ENCODE results near the gene MAP3K7.

MAP3K7 gene

GRCh38 chr6:90480666-90481065 is 106.2 kb downstream of the MAP3K7 start:
- no peak for DNase-seq

GRCh38 chr6:90479603-90479926 is 107.3 kb downstream of the MAP3K7 start:
- DNase-seq, result no peak

- DNase-seq, result peak; percentile 89
Observed at GRCh38 chr6:90478789-90479602, 107.9 kb downstream of the MAP3K7 start.

GRCh38 chr6:90478278-90478677 is 108.6 kb downstream of the MAP3K7 start:
- DNase-seq, result no peak

- no peak for DNase-seq
Observed at GRCh38 chr6:90477366-90477765, 109.5 kb downstream of the MAP3K7 start.

GRCh38 chr6:90472716-90473115 is 114.2 kb downstream of the MAP3K7 start:
- peak; percentile 46 for DNase-seq

- DNase-seq, result no peak
Observed at GRCh38 chr6:90471263-90471662, 115.6 kb downstream of the MAP3K7 start.

- no peak for DNase-seq
Observed at GRCh38 chr6:90469906-90470305, 117.0 kb downstream of the MAP3K7 start.

- no peak for DNase-seq
Observed at GRCh38 chr6:90468859-90469258, 118.0 kb downstream of the MAP3K7 start.

GRCh38 chr6:90468080-90468479 is 118.8 kb downstream of the MAP3K7 start:
- DNase-seq, result no peak

GRCh38 chr6:90467546-90467945 is 119.3 kb downstream of the MAP3K7 start:
- DNase-seq, result no peak

GRCh38 chr6:90466154-90466940 is 120.5 kb downstream of the MAP3K7 start:
- DNase-seq, result no peak

GRCh38 chr6:90465686-90466085 is 121.2 kb downstream of the MAP3K7 start:
- no peak for DNase-seq

GRCh38 chr6:90464507-90464906 is 122.4 kb downstream of the MAP3K7 start:
- no peak for DNase-seq

GRCh38 chr6:90463874-90464273 is 123.0 kb downstream of the MAP3K7 start:
- no peak for DNase-seq

All from CD4-positive, alpha-beta T cell treated with Interleukin-17A for 4 hours (primary cell).